Mucosa of rectum (tissue), 2 donors: ENCODE measurements around the gene SLC9A3.
"Not testable (repeated sequence)": the region's sequence is repeated elsewhere in the genome, so short reads cannot be mapped to it uniquely, and the experiment has no call there.

Experiments used
- H3K27ac ChIP-seq, 2 donors: one replicate each; pipeline ENCODE4 v1.7.0; 2013; ENCODE audit warnings: inconsistent platforms in 2 of 2, low read depth in 2 of 2, low read length in 2 of 2
- H3K27me3 ChIP-seq, 2 donors: one replicate each; pipeline ENCODE4 v1.7.0; 2013; ENCODE audit warnings: low read length in 2 of 2; ENCODE audit not compliant: control insufficient read depth in 2 of 2, insufficient read depth in 2 of 2
- H3K36me3 ChIP-seq, 2 donors: one replicate each; pipeline ENCODE4 v1.7.0; 2013; ENCODE audit warnings: low read length in 2 of 2; ENCODE audit not compliant: control insufficient read depth in 2 of 2, insufficient read depth in 2 of 2
- H3K4me1 ChIP-seq, 2 donors: one replicate each; pipeline ENCODE4 v1.7.0; 2013; ENCODE audit warnings: low read length in 2 of 2, mild to moderate bottlenecking in 1 of 2; ENCODE audit not compliant: control insufficient read depth in 2 of 2, insufficient read depth in 2 of 2
- H3K4me3 ChIP-seq, 2 donors: one replicate each; pipeline ENCODE4 v1.7.0; 2013; ENCODE audit warnings: low read length in 2 of 2
- H3K9ac ChIP-seq, 2 donors: one replicate each; pipeline ENCODE4 v1.7.0; 2013; ENCODE audit warnings: low read length in 2 of 2, low read depth in 1 of 2, mild to moderate bottlenecking in 1 of 2
- H3K9me3 ChIP-seq, 2 donors: one replicate each; pipeline ENCODE4 v1.7.0; 2013; ENCODE audit warnings: low read length in 2 of 2; ENCODE audit not compliant: control insufficient read depth in 2 of 2
- donor health status: healthy.
- donor health status: Normal muscosa, but diverticular disease.

Gene SLC9A3

DNA sequence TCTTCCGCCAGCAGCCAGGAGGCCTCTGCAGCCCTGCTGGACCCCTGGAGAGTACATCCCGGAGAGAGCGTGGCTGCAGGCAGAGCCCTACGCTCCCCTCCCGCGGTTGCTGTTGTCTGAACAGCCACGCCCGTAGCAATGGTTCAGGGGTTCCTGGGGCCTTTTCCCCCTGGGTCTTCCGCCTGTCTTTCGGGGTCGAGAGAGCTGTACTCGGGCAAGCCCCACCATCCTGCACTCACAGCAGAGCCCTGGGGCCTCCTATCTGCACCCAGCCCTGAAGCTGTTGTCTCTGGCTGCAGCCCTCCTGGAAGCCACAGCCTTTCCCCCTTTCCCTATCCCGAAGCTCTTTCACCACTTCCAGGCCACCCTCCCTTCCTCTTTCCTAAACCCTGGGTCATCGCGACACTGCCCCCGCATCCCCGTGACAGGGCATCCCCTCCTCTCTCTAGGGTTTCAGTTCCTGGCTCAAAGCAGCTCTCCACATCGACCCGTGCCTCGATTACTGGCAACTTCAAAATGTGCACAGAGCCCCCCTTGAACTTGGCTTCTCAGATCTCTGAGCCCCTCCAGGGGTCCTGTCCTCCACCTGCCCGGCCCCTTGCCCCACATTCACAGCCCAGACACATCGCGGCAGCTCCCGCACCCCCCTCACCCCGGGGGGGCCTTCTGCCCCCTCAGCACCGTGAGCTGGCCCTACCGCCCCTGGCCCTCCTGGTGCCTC is 44.0 kb upstream of the SLC9A3 start:
- peaks cover 2 to 5% of the 10 kb centered on the region in 2 donors for H3K27me3 ChIP-seq
- no peaks in the 10 kb centered on the region for H3K4me1 ChIP-seq
- no peak overlapping the region for H3K4me3 ChIP-seq

DNA sequence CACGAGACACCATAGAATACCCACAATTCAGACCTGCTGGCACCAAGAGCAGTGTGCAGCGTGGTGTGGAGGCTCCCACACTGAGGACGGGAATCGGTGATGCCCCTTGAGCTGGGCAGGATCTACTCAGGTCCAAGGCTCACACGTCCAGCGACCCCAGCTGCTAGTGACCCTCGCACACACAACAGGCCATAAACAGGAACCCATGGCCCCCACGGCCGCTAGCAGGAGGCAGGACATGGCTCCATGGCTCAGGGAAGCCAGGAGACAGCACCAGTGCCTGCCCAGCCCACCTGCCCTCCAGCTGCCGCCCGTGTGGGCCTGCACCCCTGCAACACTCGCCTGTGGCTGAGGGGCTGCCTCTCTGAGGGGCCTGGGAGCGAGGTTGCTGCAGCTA is 43.4 kb upstream of the SLC9A3 start:
- Histone ChIP-seq H3K27ac (no peak overlapping the region), H3K9me3 (no peaks in the 10 kb centered on the region), H3K9ac (no peak overlapping the region), H3K36me3 (no peaks in the 10 kb centered on the region), H3K27me3 (peaks cover 2 to 5% of the 10 kb centered on the region in 2 donors), H3K4me1 (no peaks in the 10 kb centered on the region), H3K4me3 (no peak overlapping the region)

More for the DNA sequence above, 44.0 kb upstream of the SLC9A3 start:
- H3K9me3 ChIP-seq = no peaks in the 10 kb centered on the region
- no peaks in the 10 kb centered on the region for H3K36me3 ChIP-seq
- no peak overlapping the region for H3K9ac ChIP-seq
- H3K27ac ChIP-seq = no peak overlapping the region

GRCh38 chr5:566636-567309 is 42.5 kb upstream of the SLC9A3 start:
- Histone ChIP-seq H3K36me3 (no peaks in the 10 kb centered on the region), H3K4me3 (no peak overlapping the region), H3K4me1 (no peaks in the 10 kb centered on the region), H3K27me3 (peaks cover 2 to 5% of the 10 kb centered on the region in 2 donors), H3K9ac (no peak overlapping the region), H3K9me3 (no peaks in the 10 kb centered on the region), H3K27ac (no peak overlapping the region)

DNA sequence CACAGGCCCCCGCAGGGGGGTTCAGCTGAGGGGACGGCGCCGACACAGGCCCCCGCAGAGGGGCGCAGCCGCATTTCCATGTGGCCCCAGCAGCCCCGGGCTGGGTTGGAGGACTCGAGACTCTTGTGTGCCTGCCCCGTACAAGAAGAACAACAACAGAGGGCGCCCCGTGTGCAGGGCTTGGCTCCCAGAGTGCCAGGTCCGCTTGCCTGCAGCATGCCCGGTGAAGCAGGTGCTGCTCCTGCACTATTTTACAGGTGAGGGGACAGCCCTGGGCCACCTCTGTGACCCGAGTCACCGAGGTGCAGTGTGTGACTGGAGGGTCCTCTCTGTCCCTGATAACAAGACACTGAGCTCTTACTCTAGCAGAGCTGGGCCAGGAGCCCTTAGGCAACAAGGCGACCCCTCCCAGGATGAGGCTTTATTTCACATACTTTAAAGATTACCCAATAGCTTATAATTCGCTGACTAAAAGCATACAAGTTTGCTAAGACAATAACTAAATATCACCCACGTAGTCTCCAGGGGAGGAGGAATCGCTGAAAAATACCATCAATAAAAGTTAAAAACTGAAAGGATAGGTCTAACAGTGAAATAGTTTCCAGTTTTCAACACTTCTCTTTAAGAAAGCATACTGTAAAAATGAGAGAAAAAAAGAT is 41.7 kb upstream of the SLC9A3 start:
- H3K9me3 ChIP-seq = no peaks in the 10 kb centered on the region
- no peak overlapping the region for H3K27ac ChIP-seq
- no peak overlapping the region for H3K4me3 ChIP-seq
- peaks cover 2 to 5% of the 10 kb centered on the region in 2 donors for H3K27me3 ChIP-seq
- H3K9ac ChIP-seq = no peak overlapping the region
- H3K4me1 ChIP-seq = no peaks in the 10 kb centered on the region
- H3K36me3 ChIP-seq = no peaks in the 10 kb centered on the region

DNA sequence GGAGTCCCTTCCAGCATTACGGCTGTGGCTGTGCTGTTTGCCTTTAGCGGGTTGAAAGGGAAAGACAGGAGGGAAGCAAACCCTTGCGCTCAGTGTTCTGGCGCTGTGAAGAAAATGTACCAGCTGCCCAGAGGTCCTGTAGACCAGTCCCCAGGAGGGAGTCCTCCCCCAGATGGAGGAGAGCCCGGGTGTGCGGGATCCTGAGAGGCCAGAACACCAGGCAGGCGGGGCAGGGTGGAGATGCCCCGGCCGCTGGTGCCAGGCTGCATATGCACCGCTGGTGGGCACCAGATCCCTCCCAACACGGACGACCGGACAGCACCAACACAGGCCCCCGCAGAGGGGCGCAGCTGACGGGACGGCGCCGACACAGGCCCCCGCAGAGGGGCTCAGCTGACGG is 37.2 kb upstream of the SLC9A3 start:
- Histone ChIP-seq H3K36me3 (no peaks in the 10 kb centered on the region), H3K27ac (no peak overlapping the region), H3K9me3 (no peaks in the 10 kb centered on the region), H3K4me3 (no peak overlapping the region), H3K9ac (no peak overlapping the region), H3K27me3 (peaks cover 2 to 8% of the 10 kb centered on the region in 2 donors), H3K4me1 (peaks cover 9% of the 10 kb centered on the region in 2 donors)

- no peaks in the 10 kb centered on the region for H3K36me3 ChIP-seq
- H3K27ac ChIP-seq = no peak overlapping the region
- H3K4me3 ChIP-seq = no peak overlapping the region
- no peaks in the 10 kb centered on the region for H3K9me3 ChIP-seq
- peaks cover 0 to 3% of the 10 kb centered on the region in 2 donors for H3K27me3 ChIP-seq
- H3K4me1 ChIP-seq = peaks cover 9% of the 10 kb centered on the region in 2 donors
- no peak overlapping the region for H3K9ac ChIP-seq
These were observed 36.5 kb upstream of the SLC9A3 start for GRCh38 chr5:560792-561166.

GRCh38 chr5:558871-559503 is 34.7 kb upstream of the SLC9A3 start:
- H3K4me3 ChIP-seq = no peak overlapping the region
- H3K27ac ChIP-seq = no peak overlapping the region

DNA sequence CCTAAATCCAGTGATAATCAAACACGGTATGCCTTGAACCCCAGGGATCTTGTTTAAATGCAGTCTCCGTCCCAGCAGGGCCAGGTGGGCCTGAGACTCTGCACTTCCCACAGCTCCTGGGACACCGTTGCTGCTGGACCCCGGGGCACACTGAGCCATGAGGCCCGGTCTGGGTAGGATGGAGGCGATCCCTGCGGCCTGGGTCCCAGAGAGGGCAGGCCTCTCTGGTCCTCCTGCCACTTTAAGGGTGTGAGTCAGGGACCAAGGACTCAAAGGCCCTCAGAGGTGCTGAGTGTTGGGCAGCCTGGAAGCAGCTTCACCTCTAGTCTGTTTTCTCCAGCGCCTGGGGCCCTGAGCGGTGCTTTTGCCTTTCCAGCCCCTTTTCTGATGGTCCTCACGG is 34.1 kb upstream of the SLC9A3 start:
- no peaks in the 10 kb centered on the region for H3K9me3 ChIP-seq
- no peak overlapping the region for H3K4me3 ChIP-seq
- no peaks in the 10 kb centered on the region for H3K36me3 ChIP-seq
- peaks cover 0 to 2% of the 10 kb centered on the region in 2 donors for H3K27me3 ChIP-seq
- no peak overlapping the region for H3K9ac ChIP-seq
- peaks cover 11 to 16% of the 10 kb centered on the region in 2 donors for H3K4me1 ChIP-seq
- no peak overlapping the region for H3K27ac ChIP-seq

More at GRCh38 chr5:558871-559503, 34.7 kb upstream of the SLC9A3 start:
- H3K9ac ChIP-seq = no peak overlapping the region
- peaks cover 0 to 2% of the 10 kb centered on the region in 2 donors for H3K27me3 ChIP-seq
- H3K4me1 ChIP-seq = peaks cover 11 to 13% of the 10 kb centered on the region in 2 donors
- no peaks in the 10 kb centered on the region for H3K36me3 ChIP-seq
- no peaks in the 10 kb centered on the region for H3K9me3 ChIP-seq

DNA sequence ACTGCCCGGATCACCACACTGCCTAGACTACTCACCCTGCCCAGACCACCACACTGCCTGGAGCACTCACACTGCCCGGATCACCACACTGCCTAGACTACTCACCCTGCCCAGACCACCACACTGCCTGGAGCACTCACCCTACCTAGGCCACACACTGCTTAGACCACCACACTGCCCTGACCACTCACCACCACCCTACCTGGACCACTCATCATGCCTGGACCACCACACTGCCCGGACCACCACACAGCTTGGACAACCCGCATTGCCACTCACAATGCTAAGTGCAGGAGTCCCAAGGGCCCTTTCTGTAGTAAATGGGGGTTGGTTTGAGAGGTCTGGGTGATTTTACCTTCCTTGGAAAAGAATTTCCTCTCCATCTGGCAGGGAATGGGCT is 33.7 kb upstream of the SLC9A3 start:
- not testable (repeated sequence) for H3K9me3 ChIP-seq, H3K36me3 ChIP-seq, H3K27ac ChIP-seq, H3K27me3 ChIP-seq, H3K9ac ChIP-seq, H3K4me3 ChIP-seq
- peaks cover 11 to 16% of the 10 kb centered on the region in 2 donors for H3K4me1 ChIP-seq
